ENCODE results near the gene PKIG. TPM values are rescaled to one million over a fixed set of nuclear protein-coding genes. Genes with fewer than 3 reads are reported as not detected.

PKIG gene
- total and polyA plus RNA-seq, 9 of the 15 experiments (the other 6 are each of a cell fraction or from before 2014, with no cell fraction given), result 0.13 to 7.0 (median 4.7) TPM

- Histone ChIP-seq H3K4me2 (ENCODE audit: insufficient read depth, low read length) (no peak overlapping the region), H3K9ac (ENCODE audit: insufficient read depth in 1 of 2, low read depth in 2 of 2, low read length in 2 of 2) (no peak overlapping the region), H3K9me1 (ENCODE audit: control insufficient read depth, insufficient read depth, low read length) (no peaks in the 10 kb centered on the region), H3K79me2 (ENCODE audit: control insufficient read depth, insufficient read depth, low read length) (no peaks in the 10 kb centered on the region), H2AFZ (ENCODE audit: low read depth, low read length) (no peak overlapping the region), H3K27ac (ENCODE audit: extremely low read depth, low read depth, low read length) (no peak overlapping the region), H3K4me1 (replicated peaks in 1 of 2; ENCODE audit: control insufficient read depth in 2 of 2, insufficient read depth in 2 of 2, low read length in 2 of 2) (peaks cover 0 to 20% of the 10 kb centered on the region in 2 experiments; a peak in 3 of 5 replicates), H4K20me1 (replicated peaks; ENCODE audit: control insufficient read depth, insufficient read depth, low read length) (no peaks in the 10 kb centered on the region), H3K4me3 (no peak overlapping the region), H3K36me3 (ENCODE audit: control insufficient read depth, insufficient read depth, low read length) (no peaks in the 10 kb centered on the region), H3K27me3 (ENCODE audit: control insufficient read depth in 2 of 2, insufficient read depth in 2 of 2, low read length in 2 of 2) (no peaks in the 10 kb centered on the region), H3K9me3 (replicated peaks; ENCODE audit: control insufficient read depth, insufficient read depth, low read depth, low read length) (no peaks in the 10 kb centered on the region)
- no peak for TF ChIP-seq EHMT2 (IDR thresholded peaks at IDR 0.05)
- no peak for TF ChIP-seq XRCC4 (IDR thresholded peaks at IDR 0.05; ENCODE audit: extremely low read depth, insufficient read depth, insufficient read length)
- no peak for TF ChIP-seq FOXJ2 (tag; IDR thresholded peaks at IDR 0.05)
- no peak for TF ChIP-seq ZBTB17 (CRISPR knock-in tag; IDR thresholded peaks at IDR 0.05)
- TF ChIP-seq RBM22 (IDR thresholded peaks at IDR 0.05; ENCODE audit: low read depth, low read length, poor library complexity, severe bottlenecking), result no peak
- TF ChIP-seq CC2D1A (IDR thresholded peaks at IDR 0.05), result no peak
- TF ChIP-seq HMBOX1 (IDR thresholded peaks at IDR 0.05), result no peak
- TF ChIP-seq ESRRB (CRISPR knock-in tag; IDR thresholded peaks at IDR 0.05; ENCODE audit: borderline replicate concordance), result no peak
- no peak for TF ChIP-seq AFF4 (CRISPR knock-in tag; IDR thresholded peaks at IDR 0.05)
- no peak for TF ChIP-seq IRF2 (CRISPR knock-in tag; IDR thresholded peaks at IDR 0.05)
- TF ChIP-seq ARNT (IDR thresholded peaks at IDR 0.05), result no peak
- TF ChIP-seq E2F3 (CRISPR knock-in tag; IDR thresholded peaks at IDR 0.05), result no peak
- TF ChIP-seq MCM7 (IDR thresholded peaks at IDR 0.05), result no peak
- no peak for TF ChIP-seq E2F8 (IDR thresholded peaks at IDR 0.05; ENCODE audit: low read depth, partially characterized antibody)
- no peak for TF ChIP-seq LCOR (CRISPR knock-in tag; IDR thresholded peaks at IDR 0.05)
- no peak for TF ChIP-seq THRAP3 (IDR thresholded peaks at IDR 0.05; ENCODE audit: borderline replicate concordance)
- TF ChIP-seq STAT5A (IDR thresholded peaks at IDR 0.05; ENCODE audit: borderline replicate concordance, low read length), result no peak
- no peak for ATAC-seq
- FAIRE-seq, result no peak
- no peak for DNase-seq (ENCODE audit: extremely low read depth in 1 of 4, low spot score in 3 of 4)
- in situ Hi-C loops (cut with MboI), result no loop called here
- intact Hi-C loops (cut with micrococcal nuclease), result no loop called here
- 25% methylated on average over 8 of the region's 8 CpGs for WGBS (ENCODE audit: insufficient coverage, low coverage, missing lambda C conversion rate)
- ChIA-PET CTCF (ENCODE audit: low intra/inter-chr PET ratio) (no interaction called here), POLR2A (interaction anchor here (0.6 kb wide), 1 partner anchor 84 kb away, joined by 3 read pairs; no protein-coding TSS in a partner anchor)
- BruUV-seq (replicated peaks), result no TSS peak
Measured at GRCh38 chr20:44579313-44580081, 2.9 kb upstream of the PKIG start.

Data from K562 (cell line).